ENCODE results near the gene HABP4.

GRCh38 chr9:96512240-96512639 lies 62.3 kb downstream of the HABP4 start:
- TF ChIP-seq SUPT20H (IDR thresholded peaks at IDR 0.05; ENCODE audit: borderline replicate concordance, control insufficient read depth, low read depth, low read length) (no peak), POLR2AphosphoS5 (IDR thresholded peaks at IDR 0.05; ENCODE audit: low read length) (no peak), CTCF (IDR thresholded peaks at IDR 0.05 in 2 of 3, conservative IDR thresholded peaks at IDR 0.05 in 1 of 3; ENCODE audit: control insufficient read depth in 2 of 3, extremely low read depth in 1 of 3, insufficient read depth in 1 of 3, low read depth in 3 of 3, low read length in 3 of 3) (no peak), ELK1 (IDR thresholded peaks at IDR 0.05; ENCODE audit: low read depth, low read length) (no peak), ZBTB33 (IDR thresholded peaks at IDR 0.05) (no peak), RAD21 (IDR thresholded peaks at IDR 0.05; ENCODE audit: insufficient read depth, low read depth, low read length) (no peak), BCL11A (IDR thresholded peaks at IDR 0.05; ENCODE audit: low read depth, low read length) (no peak), HDGF (IDR thresholded peaks at IDR 0.05) (no peak), RCOR1 (conservative IDR thresholded peaks at IDR 0.05; ENCODE audit: low read depth, low read length) (no peak), FOXM1 (IDR thresholded peaks at IDR 0.05; ENCODE audit: low read depth, low read length) (no peak), SUZ12 (IDR thresholded peaks at IDR 0.05; ENCODE audit: unreplicated experiment) (no peak)
- TF ChIP-seq, protein P1, sequence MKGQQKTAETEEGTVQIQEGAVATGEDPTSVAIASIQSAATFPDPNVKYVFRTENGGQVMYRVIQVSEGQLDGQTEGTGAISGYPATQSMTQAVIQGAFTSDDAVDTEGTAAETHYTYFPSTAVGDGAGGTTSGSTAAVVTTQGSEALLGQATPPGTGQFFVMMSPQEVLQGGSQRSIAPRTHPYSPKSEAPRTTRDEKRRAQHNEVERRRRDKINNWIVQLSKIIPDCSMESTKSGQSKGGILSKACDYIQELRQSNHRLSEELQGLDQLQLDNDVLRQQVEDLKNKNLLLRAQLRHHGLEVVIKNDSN (IDR thresholded peaks at IDR 0.05; ENCODE audit: borderline replicate concordance, extremely low read length, insufficient read depth, low read depth, low read length) = no peak

All from GM12878 (cell line).